ENCODE results near the gene SCEL.
A peak's percentile ranks its signal among the peaks of the same experiment; 100 is the strongest.
"Not testable (repeated sequence)": the region's sequence is repeated elsewhere in the genome, so short reads cannot be mapped to it uniquely, and the experiment has no call there.

Gene SCEL

GRCh38 chr13:77563111-77563510, 27.6 kb downstream of the SCEL start:
- no peak for DNase-seq

GRCh38 chr13:77565635-77566034, 30.1 kb downstream of the SCEL start:
- no peak for DNase-seq

GRCh38 chr13:77571956-77572355, 36.5 kb downstream of the SCEL start:
- no peak for DNase-seq

GRCh38 chr13:77574096-77574495, 38.6 kb downstream of the SCEL start:
- no peak for DNase-seq

- DNase-seq = no peak
Measured at GRCh38 chr13:77579959-77580358, 44.5 kb downstream of the SCEL start.

- no peak for DNase-seq
Measured at GRCh38 chr13:77580748-77581147, 45.2 kb downstream of the SCEL start.

GRCh38 chr13:77583581-77583980, 48.1 kb downstream of the SCEL start:
- no peak for DNase-seq

- DNase-seq = peak; percentile 59
Measured at GRCh38 chr13:77584106-77584505, 48.6 kb downstream of the SCEL start.

- DNase-seq = no peak
Measured at GRCh38 chr13:77595166-77595810, 59.8 kb downstream of the SCEL start.

- DNase-seq = no peak
Measured at GRCh38 chr13:77596777-77597176, 61.3 kb downstream of the SCEL start.

GRCh38 chr13:77599351-77599750, 63.8 kb downstream of the SCEL start:
- no peak for DNase-seq

- no peak for DNase-seq
Measured at GRCh38 chr13:77600701-77601100, 65.2 kb downstream of the SCEL start.

GRCh38 chr13:77611068-77611467, 75.6 kb downstream of the SCEL start:
- DNase-seq = no peak

GRCh38 chr13:77616027-77616426, 80.5 kb downstream of the SCEL start:
- no peak for DNase-seq

GRCh38 chr13:77619655-77620054, 84.1 kb downstream of the SCEL start:
- DNase-seq = no peak

GRCh38 chr13:77620138-77620537, 84.6 kb downstream of the SCEL start:
- DNase-seq = no peak

GRCh38 chr13:77623806-77624205, 88.3 kb downstream of the SCEL start:
- no peak for DNase-seq

GRCh38 chr13:77628170-77628569, 92.7 kb downstream of the SCEL start:
- no peak for DNase-seq

- no peak for DNase-seq
Measured at GRCh38 chr13:77637588-77637987, 102.1 kb downstream of the SCEL start.

GRCh38 chr13:77650409-77650808, 114.9 kb downstream of the SCEL start:
- DNase-seq = no peak

- DNase-seq = no peak
Measured at GRCh38 chr13:77653301-77653700, 117.8 kb downstream of the SCEL start.

- not testable (repeated sequence) for DNase-seq
Measured at GRCh38 chr13:77660016-77660415, 124.5 kb downstream of the SCEL start.

- no peak for DNase-seq
Measured at GRCh38 chr13:77660841-77661250, 125.3 kb downstream of the SCEL start.

GRCh38 chr13:77662301-77662700, 126.8 kb downstream of the SCEL start:
- DNase-seq = not testable (repeated sequence)

- DNase-seq = not testable (repeated sequence)
Measured at GRCh38 chr13:77662831-77663230, 127.3 kb downstream of the SCEL start.

All from right forelimb (tissue), 1 donor.